ENCODE results near the gene OR51S1.
"Not testable (repeated sequence)": the region's sequence is repeated elsewhere in the genome, so short reads cannot be mapped to it uniquely, and the experiment has no call there.

Gene OR51S1

DNA sequence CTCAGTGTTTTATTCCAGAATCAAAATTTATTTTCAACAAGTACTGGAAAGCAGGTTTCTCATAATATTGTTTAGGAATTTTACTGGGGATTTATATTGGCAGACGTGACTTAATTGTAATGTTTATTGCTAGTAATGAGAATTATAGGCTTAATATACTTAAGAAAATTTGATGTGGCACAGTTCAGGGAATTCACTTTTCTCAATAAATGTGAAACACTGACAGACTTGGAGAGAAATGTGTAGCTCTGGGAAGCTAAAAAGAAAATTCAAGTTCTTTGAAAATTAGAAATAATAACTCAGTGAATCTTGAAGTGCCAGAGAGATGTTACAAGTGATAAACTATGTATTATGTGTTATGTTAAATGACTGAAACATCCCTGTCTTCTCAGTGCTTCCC, 28.0 kb downstream of the OR51S1 start, which contains the start of gene OR51F2:
Gene OR51F2 (plus strand): TSS at position 301 of the 400 bp plus-strand sequence. CDS start 101 bp downstream, outside the sequence.
- POLR2A ChIA-PET = no interaction called here
- TF ChIP-seq, protein P1, sequence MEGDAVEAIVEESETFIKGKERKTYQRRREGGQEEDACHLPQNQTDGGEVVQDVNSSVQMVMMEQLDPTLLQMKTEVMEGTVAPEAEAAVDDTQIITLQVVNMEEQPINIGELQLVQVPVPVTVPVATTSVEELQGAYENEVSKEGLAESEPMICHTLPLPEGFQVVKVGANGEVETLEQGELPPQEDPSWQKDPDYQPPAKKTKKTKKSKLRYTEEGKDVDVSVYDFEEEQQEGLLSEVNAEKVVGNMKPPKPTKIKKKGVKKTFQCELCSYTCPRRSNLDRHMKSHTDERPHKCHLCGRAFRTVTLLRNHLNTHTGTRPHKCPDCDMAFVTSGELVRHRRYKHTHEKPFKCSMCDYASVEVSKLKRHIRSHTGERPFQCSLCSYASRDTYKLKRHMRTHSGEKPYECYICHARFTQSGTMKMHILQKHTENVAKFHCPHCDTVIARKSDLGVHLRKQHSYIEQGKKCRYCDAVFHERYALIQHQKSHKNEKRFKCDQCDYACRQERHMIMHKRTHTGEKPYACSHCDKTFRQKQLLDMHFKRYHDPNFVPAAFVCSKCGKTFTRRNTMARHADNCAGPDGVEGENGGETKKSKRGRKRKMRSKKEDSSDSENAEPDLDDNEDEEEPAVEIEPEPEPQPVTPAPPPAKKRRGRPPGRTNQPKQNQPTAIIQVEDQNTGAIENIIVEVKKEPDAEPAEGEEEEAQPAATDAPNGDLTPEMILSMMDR (IDR thresholded peaks at IDR 0.05; ENCODE audit: insufficient read depth, low read length, missing control alignments) = no peak

DNA sequence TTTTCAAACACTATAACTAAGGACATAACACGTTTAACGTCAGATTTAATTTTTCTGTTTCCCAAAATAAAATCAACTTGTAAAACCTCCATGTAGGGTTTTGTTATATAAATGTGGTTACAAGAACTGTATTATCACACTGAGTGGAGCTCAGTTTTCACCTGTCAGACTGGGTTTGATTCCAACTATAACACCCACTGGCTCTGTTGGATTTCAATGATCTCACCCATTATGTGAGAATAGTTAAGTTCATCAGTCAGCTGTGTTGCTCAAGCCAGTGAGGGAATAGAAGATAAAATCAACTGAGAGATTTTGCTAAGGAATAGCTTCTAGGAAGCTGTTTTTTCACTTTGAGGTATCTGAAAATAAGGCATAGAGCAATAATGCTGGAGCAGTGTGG, 39.8 kb downstream of the OR51S1 start:
- CTCF ChIA-PET = no interaction called here
- TF ChIP-seq, protein P1 (IDR thresholded peaks at IDR 0.05; ENCODE audit: insufficient read depth, low read length, missing control alignments) = no peak
- DNase-seq (ENCODE audit: low read depth, low spot score) = no peak
- H3K4me3 ChIP-seq (ENCODE audit: low read depth, low read length) = no peak overlapping the region
- POLR2A ChIA-PET = no interaction called here

More for the DNA sequence above, 28.0 kb downstream of the OR51S1 start, which contains the start of gene OR51F2:
- H3K4me3 ChIP-seq (ENCODE audit: low read depth, low read length) = no peak within 1 kb of the TSS
- DNase-seq (ENCODE audit: low read depth, low spot score) = no peak
- CTCF ChIA-PET = interaction anchor here (2.1 kb wide), 1 partner anchor 184 kb away, joined by 9 read pairs; the partner anchor contains the start of gene OR51D1

DNA sequence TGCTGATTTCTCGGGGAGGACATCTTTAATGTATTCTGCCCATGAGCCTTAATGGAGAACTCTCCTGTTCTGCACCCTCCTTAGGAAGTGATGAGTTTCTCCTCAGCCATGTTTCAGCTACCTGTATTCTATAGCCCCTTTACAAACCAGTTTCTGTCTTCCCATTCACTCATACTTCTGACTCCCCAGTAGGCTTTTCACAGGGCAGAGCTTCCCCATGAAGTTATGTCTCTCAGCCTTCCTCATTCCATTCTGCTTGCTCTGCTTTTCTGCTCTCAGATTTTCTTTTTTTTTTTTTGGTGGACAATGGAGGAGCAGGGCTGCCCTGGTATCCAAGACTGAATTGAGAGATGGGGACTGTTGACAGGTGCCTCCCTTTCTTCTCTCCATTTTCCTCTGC, 40.5 kb downstream of the OR51S1 start:
- CTCF ChIA-PET = interaction anchor here (0.7 kb wide), 1 partner anchor 17 kb away, joined by 3 read pairs; no protein-coding TSS in a partner anchor
- POLR2A ChIA-PET = no interaction called here

DNA sequence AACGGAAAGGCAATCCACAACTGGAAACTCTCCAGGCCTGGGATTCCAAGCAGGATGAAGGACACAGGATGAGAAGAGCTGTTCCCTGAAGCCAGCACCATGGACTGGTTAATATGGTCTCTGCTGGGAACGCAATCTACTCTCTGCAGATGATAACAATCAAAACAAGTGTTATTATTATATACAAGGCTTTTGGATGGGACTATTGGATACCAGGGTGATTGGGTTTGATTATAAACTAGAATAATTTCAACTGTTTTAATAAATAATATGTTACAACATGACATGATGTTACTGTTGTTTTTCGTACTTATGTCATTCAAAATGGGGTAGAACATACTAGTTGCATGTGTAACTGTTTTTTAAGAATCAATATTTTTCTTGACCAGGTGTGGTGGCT, 44.7 kb downstream of the OR51S1 start, which contains the start of gene OR52R1:
Gene OR52R1 (minus strand): TSS at position 101 of the 400 bp plus-strand sequence. CDS start 0 bp downstream, at position 101.
- ChIA-PET POLR2A (no interaction called here), CTCF (no interaction called here)
- H3K4me3 ChIP-seq (ENCODE audit: low read depth, low read length) = no peak within 1 kb of the TSS
- no peak for DNase-seq (ENCODE audit: low read depth, low spot score)
- TF ChIP-seq, protein P1 (IDR thresholded peaks at IDR 0.05; ENCODE audit: insufficient read depth, low read length, missing control alignments) = no peak

More for the DNA sequence above, 40.5 kb downstream of the OR51S1 start:
- TF ChIP-seq, protein P1 (IDR thresholded peaks at IDR 0.05; ENCODE audit: insufficient read depth, low read length, missing control alignments) = no peak
- H3K4me3 ChIP-seq (ENCODE audit: low read depth, low read length) = no peak overlapping the region
- no peak for DNase-seq (ENCODE audit: low read depth, low spot score)

DNA sequence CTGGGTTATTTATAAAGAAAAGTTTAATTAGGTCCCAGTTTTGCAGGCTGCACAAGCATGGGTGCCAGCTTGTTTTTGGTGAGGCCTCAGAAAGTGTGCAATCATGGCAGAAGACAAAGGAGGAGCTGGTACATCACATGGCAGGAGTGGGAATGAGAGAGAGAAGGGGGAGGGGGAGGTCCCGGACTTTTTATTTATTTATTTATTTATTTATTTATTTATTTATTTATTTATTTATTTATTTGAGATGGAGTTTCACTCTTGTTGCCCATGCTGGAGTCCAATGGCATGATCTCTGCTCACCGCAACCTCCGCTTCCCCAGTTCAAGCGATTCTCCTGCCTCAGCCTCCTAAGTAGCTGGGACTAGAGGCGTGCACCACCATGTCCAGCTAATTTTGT, 47.7 kb downstream of the OR51S1 start:
- DNase-seq (ENCODE audit: low read depth, low spot score); H3K4me3 ChIP-seq (ENCODE audit: low read depth, low read length); POLR2A ChIA-PET; CTCF ChIA-PET: not testable (repeated sequence)

DNA sequence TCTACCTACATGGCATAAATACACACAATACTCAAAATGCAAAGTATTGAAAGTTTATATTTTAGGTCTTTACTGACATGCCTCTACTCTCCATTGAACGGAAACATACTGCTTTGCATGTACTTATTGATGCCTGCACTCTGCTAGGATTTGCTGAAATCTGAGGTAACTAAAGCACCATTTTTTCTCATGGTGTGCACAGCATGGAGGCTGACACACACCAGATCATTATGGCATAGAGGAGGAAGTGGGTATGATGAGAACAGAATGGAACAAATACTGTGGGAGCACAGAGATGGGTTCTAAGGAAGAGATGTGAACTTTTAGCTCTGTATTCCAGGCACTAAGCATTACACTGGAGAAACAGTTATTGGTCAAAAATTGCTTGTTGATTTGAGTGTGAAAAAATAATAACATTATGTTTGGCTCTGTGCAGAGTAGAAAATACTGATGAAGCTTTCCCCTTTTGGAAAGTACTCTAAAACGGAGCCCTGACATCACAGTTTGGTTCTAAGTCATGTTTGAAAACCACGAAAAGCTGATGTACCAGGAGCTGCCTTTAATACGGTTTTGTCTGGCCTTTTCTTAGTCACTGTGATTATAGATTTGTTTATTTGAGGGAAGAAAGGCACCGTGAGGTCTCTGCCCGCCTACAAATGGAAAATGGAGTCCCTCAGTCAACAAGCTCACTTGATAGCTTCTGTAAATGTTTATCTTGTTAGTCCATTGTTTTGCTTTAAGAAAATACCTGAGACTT, 50.4 kb downstream of the OR51S1 start:
- POLR2A ChIA-PET = no interaction called here

More for the DNA sequence above, 50.4 kb downstream of the OR51S1 start:
- CTCF ChIA-PET = no interaction called here
- no peak overlapping the region for H3K4me3 ChIP-seq (ENCODE audit: low read depth, low read length)
- no peak for DNase-seq (ENCODE audit: low read depth, low spot score)
- TF ChIP-seq, protein P1 (IDR thresholded peaks at IDR 0.05; ENCODE audit: insufficient read depth, low read length, missing control alignments) = no peak
